Mesenchymal stem cell (in vitro differentiated cells and primary cell): ENCODE data around the gene TMEM178B.

ENCODE experiments used
- DNase-seq: peaks from one replicate; pipeline ENCODE4 v3.0.0-alpha.2; 2013
- H2AFZ ChIP-seq: one replicate; pipeline ENCODE4 v1.6.1; 2013; ENCODE audit warnings: low read depth, mild to moderate bottlenecking, control low read depth, inconsistent platforms, low read length, moderate library complexity
- H2AK5ac ChIP-seq: 2 replicates; pipeline ENCODE4 v1.6.1; 2013; ENCODE audit warnings: low read length, moderate library complexity, mild to moderate bottlenecking, inconsistent platforms; ENCODE audit not compliant: severe bottlenecking
- H2BK120ac ChIP-seq: one replicate; pipeline ENCODE4 v1.6.1; 2013; ENCODE audit warnings: low read depth, mild to moderate bottlenecking, inconsistent platforms, low read length, moderate library complexity
- H2BK12ac ChIP-seq, 2 experiments: one replicate each; pipeline ENCODE4 v1.6.1; 2013; ENCODE audit warnings: inconsistent platforms in 2 of 2, low read length in 2 of 2, mild to moderate bottlenecking in 2 of 2, moderate library complexity in 2 of 2, control low read depth in 1 of 2
- H2BK15ac ChIP-seq: one replicate; pipeline ENCODE4 v1.6.1; 2013; ENCODE audit warnings: mild to moderate bottlenecking, low read depth, inconsistent platforms; ENCODE audit not compliant: poor library complexity, severe bottlenecking
- H2BK5ac ChIP-seq: 2 replicates; pipeline ENCODE4 v1.6.1; 2013; ENCODE audit warnings: low read depth, mild to moderate bottlenecking, low read length, control low read depth, inconsistent platforms; ENCODE audit not compliant: poor library complexity, severe bottlenecking
- H3K14ac ChIP-seq, 2 experiments: one replicate each; pipeline ENCODE4 v1.6.1; 2013; ENCODE audit warnings: inconsistent platforms in 2 of 2, low read length in 2 of 2, control low read depth in 1 of 2, mild to moderate bottlenecking in 1 of 2, moderate library complexity in 1 of 2
- H3K18ac ChIP-seq, 2 experiments: one replicate each; pipeline ENCODE4 v1.6.1; 2013; ENCODE audit warnings: inconsistent platforms in 2 of 2, low read length in 2 of 2, control low read depth in 1 of 2, low read depth in 1 of 2, mild to moderate bottlenecking in 1 of 2
- H3K23ac ChIP-seq, 2 experiments: one replicate each; pipeline ENCODE4 v1.6.1; 2013; ENCODE audit warnings: inconsistent platforms in 2 of 2, low read length in 2 of 2, mild to moderate bottlenecking in 2 of 2, moderate library complexity in 2 of 2, control low read depth in 1 of 2
- H3K27ac ChIP-seq: 2 replicates; pipeline ENCODE4 v1.5.1; 2013; ENCODE audit warnings: mild to moderate bottlenecking, moderate library complexity, low read length, control low read depth, inconsistent platforms; ENCODE audit not compliant: poor library complexity, severe bottlenecking
- H3K27me3 ChIP-seq, 2 experiments: 2 replicates each; pipeline versions ENCODE4 v1.6.1 to v1.7.0; 2013; ENCODE audit warnings: low read length in 2 of 2, mild to moderate bottlenecking in 2 of 2, moderate library complexity in 2 of 2, control low read depth in 1 of 2, inconsistent platforms in 1 of 2; ENCODE audit not compliant: control insufficient read depth in 1 of 2, insufficient read depth in 1 of 2
- H3K36me3 ChIP-seq, 2 experiments: 2 replicates each; pipeline versions ENCODE4 v1.6.1 to v1.7.0; 2013; ENCODE audit warnings: low read length in 2 of 2, control low read depth in 1 of 2, inconsistent platforms in 1 of 2, low read depth in 1 of 2, mild to moderate bottlenecking in 1 of 2; ENCODE audit not compliant: insufficient read depth in 2 of 2, control insufficient read depth in 1 of 2
- H3K4ac ChIP-seq, 2 experiments: one replicate each; pipeline ENCODE4 v1.6.1; 2013; ENCODE audit warnings: inconsistent platforms in 2 of 2, low read length in 2 of 2, mild to moderate bottlenecking in 2 of 2, moderate library complexity in 2 of 2, control low read depth in 1 of 2, low read depth in 1 of 2
- H3K4me1 ChIP-seq: 2 replicates; pipeline ENCODE4 v1.6.1; 2013; ENCODE audit warnings: low read depth, low read length, control low read depth; ENCODE audit not compliant: control insufficient read depth, insufficient read depth
- H3K4me2 ChIP-seq: 2 replicates; pipeline ENCODE4 v1.6.1; 2013; ENCODE audit warnings: low read length, mild to moderate bottlenecking, inconsistent platforms; ENCODE audit not compliant: poor library complexity, severe bottlenecking
- H3K4me3 ChIP-seq, 2 experiments: 2 replicates each; pipeline versions ENCODE4 v1.5.1 to v1.7.0; 2013; ENCODE audit warnings: low read length in 2 of 2, mild to moderate bottlenecking in 2 of 2, control low read depth in 1 of 2, low read depth in 1 of 2; ENCODE audit not compliant: insufficient read depth in 1 of 2
- H3K79me1 ChIP-seq: replicated peaks from 2 replicates; pipeline ENCODE4 v1.6.1; 2013; ENCODE audit warnings: mild to moderate bottlenecking, control low read depth, low read length, inconsistent platforms; ENCODE audit not compliant: poor library complexity, severe bottlenecking
- H3K9ac ChIP-seq: 2 replicates; pipeline ENCODE4 v1.7.0; 2013; ENCODE audit warnings: mild to moderate bottlenecking, low read length, moderate library complexity
- H3K9me3 ChIP-seq: 2 replicates; pipeline ENCODE4 v1.7.0; 2013; ENCODE audit warnings: mild to moderate bottlenecking, low read length; ENCODE audit not compliant: control insufficient read depth
- H4K8ac ChIP-seq: one replicate; pipeline ENCODE4 v1.6.1; 2013; ENCODE audit warnings: inconsistent platforms, mild to moderate bottlenecking, low read length, moderate library complexity
- H4K91ac ChIP-seq: one replicate; pipeline ENCODE4 v1.6.1; 2013; ENCODE audit warnings: mild to moderate bottlenecking, low read length, inconsistent platforms
- WGBS: methylation state at CpG from one replicate; pipeline ENCODE4 v1.1.7; 2013; ENCODE audit warnings: mixed read lengths; 5-methylcytosine and 5-hydroxymethylcytosine counted together

TMEM178B gene

GRCh38 chr7:141238596-141239243 is 164.9 kb downstream of the TMEM178B start:
- Histone ChIP-seq H3K27ac (no peak overlapping the region), H2AK5ac (no peak overlapping the region), H4K91ac (no peak overlapping the region), H3K9me3 (no peaks in the 10 kb centered on the region), H3K4me3 (no peak overlapping the region), H3K14ac (no peak overlapping the region), H3K36me3 (no peaks in the 10 kb centered on the region), H3K18ac (no peak overlapping the region), H4K8ac (no peak overlapping the region), H3K23ac (no peak overlapping the region), H3K4me2 (no peak overlapping the region), H2BK12ac (no peak overlapping the region), H3K4me1 (no peaks in the 10 kb centered on the region), H3K27me3 (peaks cover 4 to 5% of the 10 kb centered on the region in 2 experiments), H3K4ac (no peak overlapping the region), H2BK15ac (no peak overlapping the region), H2BK120ac (no peak overlapping the region), H2BK5ac (no peak overlapping the region), H3K79me1 (peaks cover 16% of the 10 kb centered on the region), H2AFZ (no peak overlapping the region), H3K9ac (no peak overlapping the region)
- WGBS, result 48% methylated on average over 10 of the region's 10 CpGs
- DNase-seq, result no peak

- no CpG with 5 or more reads among the region's 2 CpGs for WGBS
These were observed 165.8 kb downstream of the TMEM178B start for GRCh38 chr7:141239661-141240060.

GRCh38 chr7:141242568-141242967 is 168.7 kb downstream of the TMEM178B start:
- Histone ChIP-seq H4K91ac (no peak overlapping the region), H2BK15ac (no peak overlapping the region), H3K14ac (no peak overlapping the region), H3K9ac (no peak overlapping the region), H2AFZ (no peak overlapping the region), H3K4me3 (no peak overlapping the region), H3K23ac (no peak overlapping the region), H4K8ac (no peak overlapping the region), H3K36me3 (no peaks in the 10 kb centered on the region), H3K4me1 (no peaks in the 10 kb centered on the region), H2BK5ac (no peak overlapping the region), H3K27me3 (peaks cover 0 to 4% of the 10 kb centered on the region in 2 experiments), H3K9me3 (no peaks in the 10 kb centered on the region), H3K4ac (no peak overlapping the region), H3K79me1 (peaks cover 8% of the 10 kb centered on the region), H2BK120ac (no peak overlapping the region), H2AK5ac (no peak overlapping the region), H3K4me2 (no peak overlapping the region), H3K27ac (no peak overlapping the region), H3K18ac (no peak overlapping the region), H2BK12ac (no peak overlapping the region)
- DNase-seq, result no peak
- WGBS, result 77% methylated on average over 5 of the region's 5 CpGs

More at GRCh38 chr7:141239661-141240060, 165.8 kb downstream of the TMEM178B start:
- no peak overlapping the region for H2BK12ac ChIP-seq
- H4K91ac ChIP-seq, result no peak overlapping the region
- H3K4ac ChIP-seq, result no peak overlapping the region
- H3K27ac ChIP-seq, result no peak overlapping the region
- H3K9me3 ChIP-seq, result no peaks in the 10 kb centered on the region
- no peak overlapping the region for H3K18ac ChIP-seq
- no peak overlapping the region for H3K4me2 ChIP-seq
- H2BK15ac ChIP-seq, result no peak overlapping the region
- H3K27me3 ChIP-seq, result peaks cover 2 to 4% of the 10 kb centered on the region in 2 experiments
- H4K8ac ChIP-seq, result no peak overlapping the region
- DNase-seq, result no peak
- H2AK5ac ChIP-seq, result no peak overlapping the region
- H3K79me1 ChIP-seq, result peaks cover 13% of the 10 kb centered on the region
- no peak overlapping the region for H3K14ac ChIP-seq
- no peaks in the 10 kb centered on the region for H3K36me3 ChIP-seq
- H3K23ac ChIP-seq, result no peak overlapping the region
- H2AFZ ChIP-seq, result no peak overlapping the region
- no peaks in the 10 kb centered on the region for H3K4me1 ChIP-seq
- no peak overlapping the region for H3K4me3 ChIP-seq
- no peak overlapping the region for H2BK120ac ChIP-seq
- no peak overlapping the region for H2BK5ac ChIP-seq
- no peak overlapping the region for H3K9ac ChIP-seq

- Histone ChIP-seq H4K8ac (no peak overlapping the region), H3K14ac (no peak overlapping the region), H3K27ac (no peak overlapping the region), H3K9ac (no peak overlapping the region), H3K27me3 (peaks cover 0 to 4% of the 10 kb centered on the region in 2 experiments), H2BK5ac (no peak overlapping the region), H3K4ac (no peak overlapping the region), H4K91ac (no peak overlapping the region), H2BK12ac (no peak overlapping the region), H2BK15ac (no peak overlapping the region), H2BK120ac (no peak overlapping the region), H3K4me1 (no peaks in the 10 kb centered on the region), H3K18ac (no peak overlapping the region), H2AK5ac (no peak overlapping the region), H3K79me1 (peaks cover 8% of the 10 kb centered on the region), H3K36me3 (no peaks in the 10 kb centered on the region), H3K4me3 (no peak overlapping the region), H3K23ac (no peak overlapping the region), H2AFZ (no peak overlapping the region), H3K9me3 (no peaks in the 10 kb centered on the region), H3K4me2 (no peak overlapping the region)
- no peak for DNase-seq
- 58% methylated on average over 8 of the region's 8 CpGs for WGBS
These were observed 169.5 kb downstream of the TMEM178B start for GRCh38 chr7:141243368-141243767.
